ENCODE data around the gene TMEM132E. TPM values are rescaled to one million over a fixed set of nuclear protein-coding genes. Genes with fewer than 3 reads are reported as not detected.

Gene TMEM132E
- total and polyA plus RNA-seq, 12 donors = 0.04 to 0.09 TPM; not detected in 10

GRCh38 chr17:34633351-34633750 is 54.0 kb downstream of the TMEM132E start:
- no peaks in the 10 kb centered on the region for H3K36me3 ChIP-seq
- WGBS, 2 donors = 40 to 49% methylated on average over 4 of the region's 4 CpGs
- H3K27me3 ChIP-seq = peaks cover 10 to 97% (median 88%) of the 10 kb centered on the region in 7 donors
- no peak for ATAC-seq
- intact Hi-C loops (cut with DNase I) = loop anchor here in 2 of 10 donors (10.0 kb wide), 2 partner anchors 189 to 209 kb away; no protein-coding TSS in a partner anchor
- H3K27ac ChIP-seq = no peak overlapping the region
- H3K9me3 ChIP-seq = no peaks in the 10 kb centered on the region
- TF ChIP-seq CTCF (IDR thresholded peaks at IDR 0.05) = no peak
- no peak overlapping the region for H3K4me3 ChIP-seq
- no peak for DNase-seq
- peaks cover 0 to 10% (median 7%) of the 10 kb centered on the region in 9 donors for H3K4me1 ChIP-seq

GRCh38 chr17:34633760-34634159 is 54.4 kb downstream of the TMEM132E start:
- H3K9me3 ChIP-seq = no peaks in the 10 kb centered on the region
- no peaks in the 10 kb centered on the region for H3K36me3 ChIP-seq
- H3K4me1 ChIP-seq = peaks cover 0 to 11% (median 7%) of the 10 kb centered on the region in 9 donors
- WGBS, 2 donors = 89 to 95% methylated on average over 3 of the region's 3 CpGs
- intact Hi-C loops (cut with DNase I) = loop anchor here in 2 of 10 donors (10.0 kb wide), 2 partner anchors 189 to 209 kb away; no protein-coding TSS in a partner anchor
- ATAC-seq (no peak), DNase-seq (no peak)
- peaks cover 10 to 97% (median 88%) of the 10 kb centered on the region in 7 donors for H3K27me3 ChIP-seq
- no peak overlapping the region for H3K27ac ChIP-seq
- no peak for TF ChIP-seq CTCF (IDR thresholded peaks at IDR 0.05)
- H3K4me3 ChIP-seq = no peak overlapping the region

- Histone ChIP-seq H3K27ac (no peak overlapping the region), H3K36me3 (no peaks in the 10 kb centered on the region), H3K27me3 (peaks cover 10 to 97% (median 88%) of the 10 kb centered on the region in 7 donors), H3K9me3 (no peaks in the 10 kb centered on the region), H3K4me1 (peaks cover 0 to 11% (median 7%) of the 10 kb centered on the region in 9 donors), H3K4me3 (no peak overlapping the region)
- 84 to 89% methylated on average over 15 of the region's 15 CpGs for WGBS, 2 donors
- intact Hi-C loops (cut with DNase I) = loop anchor here in 8 of 10 donors (5.0 to 10.0 kb wide), 7 partner anchors 87 to 217 kb away; no protein-coding TSS in a partner anchor
- DNase-seq (no peak), ATAC-seq (no peak)
- no peak for TF ChIP-seq CTCF (IDR thresholded peaks at IDR 0.05)
These were observed 55.3 kb downstream of the TMEM132E start for GRCh38 chr17:34634551-34635160.

- no peaks in the 10 kb centered on the region for H3K36me3 ChIP-seq
These were observed 56.5 kb downstream of the TMEM132E start for GRCh38 chr17:34635876-34636275.

More at GRCh38 chr17:34635876-34636275, 56.5 kb downstream of the TMEM132E start:
- H3K4me3 ChIP-seq = no peak overlapping the region
- WGBS, 2 donors = 88 to 89% methylated on average over 8 of the region's 8 CpGs
- peaks cover 0 to 11% (median 7%) of the 10 kb centered on the region in 9 donors for H3K4me1 ChIP-seq
- ATAC-seq (no peak), DNase-seq (no peak)
- intact Hi-C loops (cut with DNase I) = loop anchor here in 8 of 10 donors (5.0 to 10.0 kb wide), 7 partner anchors 89 to 219 kb away; no protein-coding TSS in a partner anchor
- TF ChIP-seq CTCF (IDR thresholded peaks at IDR 0.05) = no peak
- peaks cover 10 to 94% (median 86%) of the 10 kb centered on the region in 7 donors for H3K27me3 ChIP-seq
- H3K9me3 ChIP-seq = no peaks in the 10 kb centered on the region
- no peak overlapping the region for H3K27ac ChIP-seq
